DMS 273 treated with DMSO at 0.1 percent for 48 hours (cell line): ENCODE measurements around the gene PMEPA1.
"Not testable (repeated sequence)": the region's sequence is repeated elsewhere in the genome, so short reads cannot be mapped to it uniquely, and the experiment has no call there.

Experiments used
- DNase-seq: peaks from one replicate; lab custom pipeline; 2025; lab: John Stamatoyannopoulos, UW

The PMEPA1 gene

DNA sequence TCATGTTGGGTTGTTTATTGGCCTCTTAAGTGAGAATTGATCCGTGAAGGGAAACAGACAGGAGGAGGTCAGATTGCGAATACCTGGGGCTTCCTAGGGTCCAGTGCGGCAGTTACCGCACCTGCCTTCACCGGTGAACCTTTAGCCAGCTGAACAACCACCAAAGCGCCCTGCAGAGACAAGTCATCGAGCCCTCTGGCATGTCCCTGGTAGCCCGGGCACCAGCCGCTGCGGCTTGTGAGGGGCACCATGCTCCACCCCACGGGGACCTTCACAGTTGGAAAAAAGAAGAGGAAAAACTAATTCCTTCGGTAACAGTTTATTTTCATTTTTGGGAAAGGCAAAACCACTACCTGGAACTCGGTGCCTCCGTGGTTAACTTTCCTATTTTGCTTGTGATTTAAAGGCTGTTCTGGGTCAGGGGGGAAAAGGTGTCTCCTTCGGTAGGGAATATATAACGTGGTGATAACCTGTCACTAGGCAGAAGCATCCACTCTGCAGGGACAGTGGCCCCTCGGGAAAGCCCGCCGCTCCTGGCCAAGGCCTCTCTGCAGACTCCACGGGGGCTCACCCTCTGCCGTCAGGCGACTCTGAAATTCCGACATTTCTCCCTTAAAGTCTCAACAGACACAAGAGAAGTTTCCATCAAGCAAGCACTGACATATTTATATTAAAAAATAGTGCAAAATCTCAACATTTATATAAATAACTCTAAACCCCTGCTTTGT lies 58.9 kb downstream of the PMEPA1 start:
- no peak for DNase-seq

- DNase-seq = no peak
These were observed 59.5 kb downstream of the PMEPA1 start for GRCh38 chr20:57650266-57650665.

- DNase-seq = no peak
These were observed 60.2 kb downstream of the PMEPA1 start for GRCh38 chr20:57649617-57650015.

- no peak for DNase-seq
These were observed 60.8 kb downstream of the PMEPA1 start for GRCh38 chr20:57648878-57649616.

DNA sequence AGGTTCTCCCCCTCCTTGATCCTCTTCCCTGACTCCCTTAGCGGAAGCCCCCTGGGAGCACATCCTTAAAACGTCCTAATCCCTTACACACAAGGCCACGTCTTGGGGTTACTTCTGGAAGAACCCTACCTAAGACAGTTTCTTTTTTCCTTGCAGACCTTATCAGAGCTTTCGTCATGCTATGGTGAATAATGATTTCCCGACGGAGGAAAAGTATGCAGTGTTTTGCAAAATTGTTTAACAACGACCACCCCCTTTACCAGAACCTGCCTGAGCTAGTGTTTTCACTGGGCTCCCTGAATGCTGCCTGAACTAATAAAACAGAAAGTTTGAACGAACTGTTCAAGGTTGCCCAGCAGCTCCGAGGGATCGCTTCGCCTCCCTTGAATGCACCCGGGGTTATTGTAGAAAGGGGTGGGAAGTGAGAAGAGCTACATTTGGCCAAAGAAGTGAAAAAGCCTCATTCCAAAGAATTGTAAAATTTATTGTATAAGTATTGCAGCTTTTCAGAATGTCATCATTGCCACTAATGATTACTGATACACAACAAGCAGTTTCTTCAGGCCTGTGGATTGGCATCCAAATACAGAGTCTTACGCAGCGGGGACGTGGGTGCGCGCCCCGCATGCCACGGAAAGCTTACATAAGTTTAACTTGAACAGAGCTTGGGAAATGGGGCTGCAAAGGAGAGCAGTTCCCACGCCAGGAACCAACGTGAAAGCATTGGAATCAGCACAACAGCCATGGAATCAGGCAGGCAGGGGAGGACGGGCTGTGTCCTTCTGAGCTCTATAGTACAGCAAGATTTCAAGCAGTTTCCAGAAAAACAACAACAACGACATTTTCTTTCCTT lies 61.7 kb downstream of the PMEPA1 start:
- DNase-seq = no peak

DNA sequence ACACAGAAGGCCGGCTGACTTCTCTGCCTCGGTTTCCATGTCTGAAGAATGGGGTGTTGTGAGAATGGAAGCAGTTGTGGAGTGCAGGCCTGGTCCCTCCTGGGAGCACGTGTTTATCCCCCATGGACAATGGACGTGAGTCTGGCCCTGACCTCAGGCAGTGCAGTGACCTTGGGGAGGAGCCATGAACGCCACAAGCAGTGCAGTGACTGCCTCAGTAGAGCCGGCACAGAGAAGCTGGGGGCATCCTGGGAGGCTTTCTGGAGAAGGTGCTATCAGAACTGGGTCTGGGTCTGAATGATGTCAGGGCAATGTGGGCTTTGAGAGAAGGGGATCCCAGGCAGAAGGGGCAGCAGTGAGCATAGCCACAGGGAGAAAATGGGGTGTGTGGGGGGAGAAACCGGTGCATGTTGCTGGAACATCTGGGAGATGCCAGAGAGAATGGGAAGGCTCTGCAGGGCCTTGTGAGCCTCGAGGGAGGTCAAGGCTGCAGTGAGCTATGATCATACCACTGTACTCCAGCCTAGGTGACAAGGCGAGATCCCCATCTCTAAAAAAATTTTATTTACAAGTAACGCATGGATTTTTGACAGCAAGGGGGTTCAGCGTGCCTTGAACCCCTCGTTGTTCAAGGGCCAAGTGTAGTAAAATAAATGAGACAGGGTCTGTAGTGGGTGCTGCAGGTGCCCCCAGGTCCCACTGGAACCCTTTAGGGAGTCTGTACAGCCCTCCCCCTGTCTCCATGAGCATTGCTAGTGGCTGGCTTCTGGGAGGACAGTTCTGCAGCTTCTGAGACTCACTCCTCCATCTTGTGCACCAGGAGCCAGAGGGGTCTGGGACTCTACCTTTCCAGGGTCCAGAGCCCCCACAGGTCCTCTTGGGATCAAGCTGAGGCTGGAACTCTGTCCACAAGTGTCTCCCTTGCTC lies 62.5 kb downstream of the PMEPA1 start:
- DNase-seq = no peak

- DNase-seq = no peak
These were observed 70.9 kb downstream of the PMEPA1 start for GRCh38 chr20:57638895-57639236.

GRCh38 chr20:57638173-57638894 lies 71.5 kb downstream of the PMEPA1 start:
- no peak for DNase-seq

DNA sequence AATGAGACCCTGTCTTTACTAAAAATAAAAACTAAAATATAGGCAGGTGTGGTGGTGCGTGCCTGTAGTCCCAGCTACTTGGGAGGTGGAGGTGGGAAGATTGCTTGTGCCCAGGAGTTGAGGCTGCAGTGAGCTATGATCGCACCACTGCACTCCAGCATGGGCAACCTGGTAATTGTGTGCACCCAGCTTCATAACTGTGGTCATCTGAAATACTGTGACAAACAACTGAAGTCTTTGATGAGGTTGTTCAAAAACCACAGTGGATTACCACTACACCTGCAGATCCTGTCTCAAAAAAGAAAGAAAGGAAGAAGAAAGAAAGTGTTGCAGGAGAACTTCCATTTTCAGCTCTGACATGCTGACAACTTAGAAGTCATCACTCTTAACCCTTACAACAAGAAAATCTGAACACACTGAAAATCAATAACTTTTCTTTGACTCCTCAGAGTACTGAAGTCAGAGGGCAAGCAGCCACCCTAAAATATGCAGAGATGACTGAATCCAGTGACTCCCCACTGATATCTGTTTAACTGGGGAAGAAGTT lies 75.8 kb downstream of the PMEPA1 start:
- no peak for DNase-seq

- no peak for DNase-seq
These were observed 77.5 kb downstream of the PMEPA1 start for GRCh38 chr20:57632286-57632685.

- no peak for DNase-seq
These were observed 79.8 kb downstream of the PMEPA1 start for GRCh38 chr20:57630061-57630460.

DNA sequence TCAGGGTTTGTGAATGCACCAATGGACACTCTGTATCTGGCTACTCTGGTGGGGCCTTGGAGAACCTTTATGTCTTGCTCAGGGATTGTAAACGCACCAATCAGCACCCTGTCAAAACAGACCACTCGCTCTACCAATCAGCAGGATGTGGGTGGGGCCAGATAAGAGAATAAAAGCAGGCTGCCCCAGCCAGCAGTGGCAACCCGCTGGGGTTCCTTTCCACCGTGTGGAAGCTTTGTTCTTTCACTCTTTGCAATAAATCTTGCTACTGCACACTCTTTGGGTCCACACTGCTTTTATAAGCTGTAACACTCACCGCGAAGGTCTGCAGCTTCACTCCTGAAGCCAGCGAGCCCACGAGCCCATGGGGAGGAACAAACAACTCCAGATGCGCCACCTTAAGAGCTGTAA lies 80.3 kb downstream of the PMEPA1 start:
- not testable (repeated sequence) for DNase-seq

DNA sequence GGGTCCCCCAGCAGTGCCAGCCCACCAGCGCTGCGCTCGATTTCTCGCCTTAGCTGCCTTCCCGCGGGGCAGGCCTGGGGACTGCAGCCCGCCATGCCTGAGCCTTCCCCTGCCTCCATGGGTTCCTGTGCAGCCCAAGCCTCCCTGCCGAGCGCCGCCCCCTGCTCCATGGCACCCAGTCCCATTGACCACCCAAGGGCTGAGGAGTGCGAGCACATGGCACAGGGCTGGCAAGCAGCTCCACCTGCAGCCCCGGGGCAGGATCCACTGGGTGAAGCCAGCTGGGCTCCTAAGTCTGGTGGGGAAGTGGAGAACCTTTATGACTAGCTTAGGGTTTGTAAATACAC lies 80.9 kb downstream of the PMEPA1 start:
- not testable (repeated sequence) for DNase-seq

GRCh38 chr20:57628047-57628961 lies 81.5 kb downstream of the PMEPA1 start:
- no peak for DNase-seq

DNA sequence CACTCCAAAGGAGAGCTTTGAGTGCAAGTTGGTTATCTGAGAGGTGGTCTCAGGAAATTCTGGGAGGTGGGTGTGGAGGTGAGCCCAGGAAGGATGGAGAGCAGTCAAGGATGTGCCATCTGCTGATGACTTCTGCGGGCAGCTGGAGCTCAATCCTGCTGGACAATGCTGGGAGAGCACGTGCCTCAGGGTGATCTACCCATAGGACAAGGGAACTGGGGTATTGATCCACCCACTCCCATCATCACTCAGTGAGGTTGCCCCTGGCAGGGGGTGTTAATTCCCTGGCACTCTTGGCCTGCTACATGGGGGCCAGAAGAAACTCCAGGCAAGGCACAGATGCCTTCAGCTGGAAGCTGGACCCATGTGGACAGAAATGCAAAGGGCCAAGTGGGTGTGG lies 82.5 kb downstream of the PMEPA1 start:
- no peak for DNase-seq

DNA sequence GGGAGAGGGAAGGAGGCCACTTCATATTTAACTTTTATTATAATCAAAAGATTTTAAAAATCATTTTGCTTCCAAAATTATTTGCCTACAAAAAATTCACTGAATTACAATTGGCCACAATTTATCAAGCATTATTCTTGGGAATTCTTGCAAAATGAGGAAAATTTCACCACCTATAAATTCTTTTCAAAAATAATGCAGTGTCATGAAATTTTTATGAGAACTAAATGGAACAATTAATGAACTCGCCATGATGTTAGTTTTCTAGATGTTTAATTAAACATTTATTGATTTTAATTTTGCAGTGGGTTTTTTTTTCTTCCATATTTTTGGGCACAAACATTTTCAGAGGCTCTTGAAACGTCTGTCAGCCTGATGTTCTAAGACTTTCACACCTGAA lies 83.8 kb downstream of the PMEPA1 start:
- no peak for DNase-seq

DNA sequence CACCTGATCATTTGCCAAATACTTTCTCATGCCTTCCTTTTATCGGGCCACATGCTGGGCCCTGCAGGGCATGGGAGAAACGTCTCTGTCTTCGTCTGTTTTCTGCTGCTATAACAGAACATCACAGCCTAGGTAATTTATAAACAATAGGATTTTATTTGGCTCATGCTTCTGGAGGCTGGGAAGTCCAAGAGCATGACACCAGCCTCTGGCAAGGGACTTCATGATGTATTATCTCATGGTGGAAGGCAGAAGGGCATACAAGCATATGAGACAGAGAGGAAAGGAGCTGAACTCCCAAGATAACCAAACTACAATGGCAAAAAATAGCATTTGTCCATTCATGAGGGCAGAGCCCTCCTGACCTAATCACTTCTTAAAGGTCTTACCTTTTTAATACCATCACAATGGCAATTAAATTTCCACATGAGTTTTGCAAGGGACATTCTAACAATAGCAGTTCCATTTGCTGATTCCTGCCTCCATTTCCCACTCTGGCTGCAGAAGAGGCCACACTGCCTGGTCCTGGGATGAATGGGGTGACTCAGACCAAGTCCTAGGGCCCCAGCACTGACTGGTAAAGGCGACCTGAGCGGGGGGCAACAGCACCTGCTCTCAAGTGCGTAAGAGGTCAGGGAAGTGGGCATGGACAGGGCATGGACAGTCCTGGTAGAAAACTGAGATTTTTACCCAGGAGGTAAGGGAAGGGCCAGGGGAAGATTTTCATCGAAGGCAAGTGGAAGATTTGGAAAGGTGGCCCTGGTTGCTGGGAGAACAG lies 84.4 kb downstream of the PMEPA1 start:
- no peak for DNase-seq

GRCh38 chr20:57624124-57624523 lies 85.7 kb downstream of the PMEPA1 start:
- no peak for DNase-seq
